Measurements from ENCODE around the gene PRXL2C.
"Not testable (repeated sequence)": the region's sequence is repeated elsewhere in the genome, so short reads cannot be mapped to it uniquely, and the experiment has no call there.

PRXL2C gene

DNA sequence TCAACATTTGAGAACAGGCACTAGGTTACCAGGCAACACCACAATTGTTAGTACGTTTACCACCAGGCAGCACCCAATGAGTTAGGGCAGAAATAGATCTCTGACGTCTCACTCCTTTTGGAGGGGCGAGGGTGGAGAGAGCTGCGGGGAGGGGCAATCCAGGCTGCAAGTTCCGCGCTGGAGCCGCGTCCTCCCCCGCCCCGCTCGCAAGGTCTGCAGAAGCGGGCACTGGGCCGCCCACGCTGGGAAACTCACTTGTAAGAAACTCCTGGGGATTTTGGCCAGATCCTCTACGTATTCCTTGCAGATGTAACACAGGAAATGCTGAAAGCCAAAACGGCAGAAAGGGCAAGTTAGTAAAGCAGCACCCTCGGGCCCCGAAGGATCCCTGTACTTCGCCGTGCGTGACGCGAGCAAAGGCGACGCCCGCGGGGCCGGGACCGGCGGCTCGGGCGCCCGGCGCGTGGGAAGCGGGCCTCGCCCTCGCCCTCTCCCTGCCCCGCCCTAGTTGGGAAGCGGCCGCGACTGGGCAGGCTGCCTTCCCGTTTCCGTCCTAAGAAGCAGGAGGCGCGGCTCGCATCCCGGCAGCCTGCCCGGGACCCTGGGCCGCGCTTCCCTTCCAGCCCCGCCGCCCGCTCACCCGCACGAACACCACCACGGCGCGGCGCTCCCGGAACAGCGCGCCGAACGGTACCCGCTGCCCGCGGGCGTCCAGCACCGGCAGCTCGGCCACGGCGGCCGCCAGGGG lies 493 bp downstream of the PRXL2C start:
- peak; percentile 77 for DNase-seq
- in situ Hi-C loops (cut with MboI; ENCODE audit: low pct_unique_long_range_greater_than_20kb, low sequenced_read_pairs) = no loop called here

DNA sequence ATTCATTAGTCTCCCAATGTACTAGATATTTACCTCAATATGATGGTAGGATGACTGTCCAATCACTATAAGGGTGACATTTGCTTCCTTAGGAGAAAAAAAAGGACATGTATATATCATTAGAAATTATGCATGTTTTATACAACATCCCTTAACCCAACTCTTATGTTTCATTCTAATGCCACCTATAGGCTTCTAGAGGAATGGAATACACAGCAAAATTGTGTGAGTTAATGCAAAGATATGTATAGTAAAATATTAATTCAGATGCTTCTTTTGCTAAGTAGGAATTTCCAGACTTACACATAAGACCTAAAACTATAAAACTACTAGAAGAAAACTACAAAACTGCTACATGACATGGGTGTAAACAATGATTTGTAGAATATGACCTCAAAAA lies 3.5 kb downstream of the PRXL2C start:
- peak; percentile 27 for DNase-seq
- in situ Hi-C loops (cut with MboI; ENCODE audit: low pct_unique_long_range_greater_than_20kb, low sequenced_read_pairs) = no loop called here

- no peak for DNase-seq
- in situ Hi-C loops (cut with MboI; ENCODE audit: low pct_unique_long_range_greater_than_20kb, low sequenced_read_pairs) = loop anchor here (25.0 kb wide), 1 partner anchor 212 kb away; no protein-coding TSS in a partner anchor
Observed at GRCh38 chr9:96649620-96650324, 5.3 kb downstream of the PRXL2C start.

GRCh38 chr9:96646081-96646991 lies 8.8 kb downstream of the PRXL2C start:
- peak; percentile 73 for DNase-seq
- in situ Hi-C loops (cut with MboI; ENCODE audit: low pct_unique_long_range_greater_than_20kb, low sequenced_read_pairs) = loop anchor here (25.0 kb wide), 1 partner anchor 209 kb away; no protein-coding TSS in a partner anchor

DNA sequence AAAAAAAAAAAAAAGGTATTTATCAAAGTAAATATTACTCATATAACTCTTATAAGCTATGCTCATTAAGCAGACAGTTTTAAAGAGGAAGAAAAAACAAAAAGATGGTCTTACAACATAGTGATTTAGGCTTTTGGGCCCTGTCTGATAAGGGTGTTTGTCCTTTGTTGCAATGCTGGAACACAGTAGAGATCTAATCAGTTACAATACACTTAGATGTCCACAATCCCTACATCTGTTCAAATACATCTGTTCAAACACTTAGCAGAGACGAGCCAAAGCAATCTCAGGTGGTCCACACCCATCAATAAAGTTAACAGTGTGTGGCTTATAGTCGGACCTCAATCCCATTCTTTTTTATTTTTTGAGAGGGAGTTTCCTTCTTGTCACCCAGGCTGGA lies 11.0 kb downstream of the PRXL2C start:
- no peak for DNase-seq
- in situ Hi-C loops (cut with MboI; ENCODE audit: low pct_unique_long_range_greater_than_20kb, low sequenced_read_pairs) = loop anchor here (25.0 kb wide), 1 partner anchor 207 kb away; no protein-coding TSS in a partner anchor

DNA sequence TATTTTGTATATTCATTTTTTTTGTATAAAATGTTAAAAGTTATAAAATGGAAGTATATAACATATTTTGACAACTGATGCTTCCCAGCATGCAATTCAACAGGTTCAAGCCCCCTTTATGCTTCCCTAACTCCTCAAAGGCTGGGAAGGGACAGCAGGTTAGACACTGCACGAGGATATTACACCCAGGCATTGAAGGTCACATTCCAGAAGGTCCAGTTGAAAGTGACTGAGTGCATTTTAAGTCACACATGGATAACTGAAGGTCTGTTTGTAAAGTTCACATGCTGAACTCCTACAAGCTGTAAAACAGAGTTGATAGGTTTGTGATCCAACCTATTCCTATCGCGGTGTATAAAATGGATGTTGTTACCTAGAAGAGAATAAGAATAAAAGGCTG lies 13.6 kb downstream of the PRXL2C start:
- in situ Hi-C loops (cut with MboI; ENCODE audit: low pct_unique_long_range_greater_than_20kb, low sequenced_read_pairs) = loop anchor here (25.0 kb wide), 1 partner anchor 204 kb away; no protein-coding TSS in a partner anchor
- no peak for DNase-seq

DNA sequence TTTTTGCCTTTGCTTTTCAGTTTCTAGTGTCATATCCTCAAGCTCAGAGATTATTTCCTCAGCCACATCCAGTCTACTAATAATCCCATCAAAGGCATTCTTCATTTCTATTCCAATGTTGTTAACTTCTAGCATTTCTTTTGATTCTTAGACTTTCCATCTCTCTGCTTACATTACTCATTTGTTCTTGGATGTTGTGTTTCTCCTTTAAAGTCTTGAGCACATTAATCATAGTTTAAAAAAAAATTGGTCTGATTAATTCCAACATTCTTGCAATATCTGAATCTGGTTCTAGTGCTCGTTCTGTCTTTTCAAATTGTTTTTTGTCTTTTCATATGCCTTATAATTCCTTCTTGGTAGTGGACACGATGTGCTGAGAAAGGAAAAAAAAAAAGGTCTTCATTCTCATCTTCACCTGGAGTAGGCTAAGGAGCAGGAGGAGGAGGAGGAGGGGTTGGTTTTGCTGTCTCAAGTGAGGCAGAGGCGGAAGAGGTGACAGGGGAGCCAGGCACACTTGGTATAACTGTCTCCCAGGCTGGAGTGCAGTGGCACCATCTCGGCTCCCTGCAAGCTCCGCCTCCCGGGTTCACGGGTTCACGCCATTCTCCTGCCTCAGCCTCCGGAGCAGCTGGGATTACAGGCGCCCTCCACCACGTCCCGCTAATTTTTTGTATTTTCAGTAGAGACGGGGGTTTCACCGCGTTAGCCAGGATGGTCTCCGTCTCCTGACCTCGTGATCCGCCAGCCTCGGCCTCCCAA lies 16.3 kb downstream of the PRXL2C start:
- in situ Hi-C loops (cut with MboI; ENCODE audit: low pct_unique_long_range_greater_than_20kb, low sequenced_read_pairs) = loop anchor here (25.0 kb wide), 1 partner anchor 201 kb away; no protein-coding TSS in a partner anchor
- no peak for DNase-seq

- DNase-seq = no peak
- in situ Hi-C loops (cut with MboI; ENCODE audit: low pct_unique_long_range_greater_than_20kb, low sequenced_read_pairs) = loop anchor here (25.0 kb wide), 1 partner anchor 199 kb away; no protein-coding TSS in a partner anchor
Observed at GRCh38 chr9:96636368-96636767, 18.7 kb downstream of the PRXL2C start.

GRCh38 chr9:96633579-96633978 lies 21.5 kb downstream of the PRXL2C start:
- in situ Hi-C loops (cut with MboI; ENCODE audit: low pct_unique_long_range_greater_than_20kb, low sequenced_read_pairs) = loop anchor here (25.0 kb wide), 1 partner anchor 196 kb away; no protein-coding TSS in a partner anchor
- DNase-seq = not testable (repeated sequence)

- in situ Hi-C loops (cut with MboI; ENCODE audit: low pct_unique_long_range_greater_than_20kb, low sequenced_read_pairs) = loop anchor here (25.0 kb wide), 1 partner anchor 190 kb away; no protein-coding TSS in a partner anchor
- no peak for DNase-seq
Observed at GRCh38 chr9:96626912-96627311, 28.2 kb downstream of the PRXL2C start.

- DNase-seq = peak; percentile 43
- in situ Hi-C loops (cut with MboI; ENCODE audit: low pct_unique_long_range_greater_than_20kb, low sequenced_read_pairs) = no loop called here
Observed at GRCh38 chr9:96621618-96622017, 33.5 kb downstream of the PRXL2C start.

DNA sequence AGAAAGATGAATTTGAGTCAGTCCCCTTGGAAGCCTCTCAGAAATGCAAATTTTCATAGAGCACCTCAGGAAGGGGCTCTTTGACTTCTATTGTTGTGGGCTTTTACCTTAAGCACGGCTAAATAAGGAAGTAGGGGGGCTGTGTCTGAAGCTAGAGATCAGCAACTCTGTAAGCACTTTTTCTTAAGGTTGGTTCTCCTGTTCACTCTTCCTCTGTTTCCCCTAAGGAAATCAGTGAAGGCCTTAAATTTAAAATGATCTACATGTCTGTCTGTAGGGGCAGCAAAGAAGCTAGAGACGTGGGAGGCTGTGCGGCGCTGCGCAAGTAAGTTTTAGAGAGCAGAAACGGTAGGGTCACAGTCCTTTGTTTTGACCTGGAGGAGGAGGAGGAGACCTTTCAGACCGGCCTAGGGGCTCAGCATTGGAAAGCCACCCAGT lies 34.3 kb downstream of the PRXL2C start:
- in situ Hi-C loops (cut with MboI; ENCODE audit: low pct_unique_long_range_greater_than_20kb, low sequenced_read_pairs) = no loop called here
- peak; percentile 54 for DNase-seq

- in situ Hi-C loops (cut with MboI; ENCODE audit: low pct_unique_long_range_greater_than_20kb, low sequenced_read_pairs) = no loop called here
- no peak for DNase-seq
Observed at GRCh38 chr9:96620181-96620514, 35.0 kb downstream of the PRXL2C start.

- in situ Hi-C loops (cut with MboI; ENCODE audit: low pct_unique_long_range_greater_than_20kb, low sequenced_read_pairs) = no loop called here
- DNase-seq = peak; percentile 78
Observed at GRCh38 chr9:96619491-96620180, 35.5 kb downstream of the PRXL2C start, which contains the start of gene CDC14B. Gene CDC14B, minus strand, starts transcription at chr9:96619843. Its CDS starts 465 bp downstream, at chr9:96619378.

GRCh38 chr9:96619124-96619465 lies 36.0 kb downstream of the PRXL2C start:
- DNase-seq = peak; percentile 6
- in situ Hi-C loops (cut with MboI; ENCODE audit: low pct_unique_long_range_greater_than_20kb, low sequenced_read_pairs) = no loop called here

DNA sequence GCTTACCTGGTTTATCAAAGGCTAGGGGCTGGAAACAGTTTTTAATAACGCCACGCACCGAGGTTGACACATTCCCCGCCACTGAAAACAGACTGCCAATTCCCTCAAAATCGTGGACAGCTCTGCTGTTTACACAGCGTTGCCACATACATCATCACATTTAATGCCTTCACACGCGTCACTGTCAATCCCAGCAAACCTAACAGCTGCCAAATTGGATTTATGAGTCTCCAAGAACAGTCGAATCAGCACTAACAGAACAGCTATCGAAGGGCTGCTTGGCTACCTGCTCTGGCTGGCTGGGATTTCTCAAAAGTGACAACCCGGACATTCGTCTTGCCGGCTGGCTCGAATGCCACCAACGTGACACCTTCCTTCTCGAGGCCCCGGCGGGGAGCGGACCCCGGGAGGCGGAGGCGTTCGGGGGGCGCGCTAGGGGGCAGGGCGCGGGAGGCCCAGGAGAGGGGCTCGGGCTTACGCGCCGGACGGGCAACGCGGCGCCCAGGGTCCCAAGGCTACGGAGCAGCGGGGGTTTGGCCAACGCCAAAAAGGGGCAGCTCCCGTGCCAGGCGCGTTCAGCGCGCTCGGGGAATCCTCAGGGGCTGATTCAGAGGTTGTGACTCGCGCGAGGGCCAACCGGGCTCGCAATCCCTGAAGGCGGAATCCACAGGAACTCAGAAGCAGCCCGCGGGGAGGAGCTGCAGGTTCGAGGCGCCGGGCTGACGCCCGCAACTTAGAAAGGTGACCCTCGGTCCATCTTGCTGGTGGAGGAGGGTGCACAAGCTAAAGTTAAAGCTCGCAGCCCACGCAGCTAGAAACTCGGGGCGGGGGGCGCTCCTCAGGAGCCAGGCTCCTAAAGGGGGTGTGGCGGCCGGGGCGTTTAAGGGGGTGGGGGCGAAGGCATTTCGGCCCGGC lies 36.7 kb downstream of the PRXL2C start:
- DNase-seq = peak; percentile 30
- in situ Hi-C loops (cut with MboI; ENCODE audit: low pct_unique_long_range_greater_than_20kb, low sequenced_read_pairs) = no loop called here
